Heart left ventricle (tissue), 16 donors: ENCODE measurements around the gene CNTNAP5. TPM values are rescaled to one million over a fixed set of nuclear protein-coding genes. Genes with fewer than 3 reads are reported as not detected.

ENCODE experiments used
- ATAC-seq, 4 donors: fragments of 200-7000 bp; cut with Tn5 transposase; one replicate each; pipeline ENCODE4 v1.9.1; 2020 to 2022; ENCODE audit warnings: moderate library complexity in 4 of 4, mild to moderate bottlenecking in 3 of 4, moderate number of reproducible peaks in 1 of 4
- DNase-seq, 5 donors: peaks; one replicate each; pipeline ENCODE4 v3.0.0-alpha.2; 2020
- H3K27ac ChIP-seq, 12 donors: fragments of 200-600 bp; sonication (generic) in 4 of 12; one replicate each; pipeline versions ENCODE4 v1.5.0 to v1.8.0; 2016 to 2022; ENCODE audit warnings: mild to moderate bottlenecking in 2 of 12
- H3K27me3 ChIP-seq, 9 donors: fragments of 200-600 bp; sonication (generic) in 2 of 9; one replicate each; pipeline versions ENCODE4 v1.5.1 to v1.8.0; 2016 to 2022; ENCODE audit warnings: mild to moderate bottlenecking in 3 of 9
- H3K36me3 ChIP-seq, 9 donors: fragments of 200-600 bp; sonication (generic) in 2 of 9; one replicate each; pipeline versions ENCODE4 v1.5.0 to v1.8.0; 2018 to 2022; ENCODE audit warnings: mild to moderate bottlenecking in 2 of 9
- H3K4me1 ChIP-seq, 12 donors: fragments of 200-600 bp; sonication (generic) in 4 of 12; one replicate each; pipeline versions ENCODE4 v1.5.0 to v1.8.0; 2016 to 2022; ENCODE audit warnings: mild to moderate bottlenecking in 3 of 12
- H3K4me3 ChIP-seq, 12 donors: fragments of 200-600 bp; sonication (generic) in 4 of 12; one replicate each; pipeline versions ENCODE4 v1.5.0 to v1.8.0; 2017 to 2022; ENCODE audit warnings: mild to moderate bottlenecking in 9 of 12, moderate library complexity in 4 of 12
- H3K9me3 ChIP-seq, 12 donors: fragments of 200-600 bp; sonication (generic) in 4 of 12; one replicate each; pipeline versions ENCODE4 v1.5.0 to v1.8.0; 2016 to 2022; ENCODE audit warnings: mild to moderate bottlenecking in 1 of 12
- CTCF ChIP-seq, 12 donors: fragments of 200-600 bp; sonication (generic) in 4 of 12; IDR thresholded peaks; one replicate each; pipeline versions ENCODE4 v1.5.0 to v1.8.0; 2018 to 2022; ENCODE audit warnings: antibody characterized with exemption in 12 of 12, mild to moderate bottlenecking in 5 of 12
- POLR2A ChIP-seq, 2 donors: fragments of 450-650 bp; IDR thresholded peaks; one replicate each; pipeline ENCODE4 v1.6.1; 2017; ENCODE audit warnings: antibody characterized with exemption in 2 of 2, mild to moderate bottlenecking in 2 of 2, moderate library complexity in 2 of 2
- WGBS, 4 donors: extraction: QIAGEN DNeasy Blood & Tissue Kit in 2 of 4; methylation state at CpG; one replicate each; pipeline versions ENCODE4 v1.1.5 to v1.1.7; 2013 to 2018; 5-methylcytosine and 5-hydroxymethylcytosine counted together
- intact Hi-C, 10 donors: fragments of 100-400 bp; cut with DNase I; formaldehyde crosslinking; loops; one replicate each; pipeline versions ENCODE4 v1.11.1 to v1.14.2; 2022
- polyA plus RNA-seq, 2 donors: library from polyadenylated mRNA; stranded (reverse); fragments of 200-250 nt; gene quantifications; one replicate each; pipeline ENCODE4 v1.2.3, GENCODE V29; 2013
- total RNA-seq, 9 donors: library from RNA; depleted of rRNA in 2 of 9; stranded (reverse); fragments of >200 nt in 2 of 9; fragmentation: NEBNext Ultra II Directional in 3 of 9; extraction: Animal tissue kit (Norgen Biotek cat#: 25700) in 3 of 9; gene quantifications; one replicate each; pipeline versions ENCODE4 v1.1.0 to v1.2.4, GENCODE V29; 2016 to 2023
- donor health status: ischemic (EF 13 %, LVEDD 7.1; RV severe dilation, severe dysfunction).
- donor health status: healthy with polysubstance abuse.
- donor health status: DM: no; HTN: yes; CAD: no.
- donor health status: DM: no; HTN: no; CAD: no.
- donor health status: ischemic (EF 25% LVEDD 6.9; RV normal size, moderate dysfunction).
- donor health status: ischemic (EF 25% LVEDD 5.7; RV mildly dilated, moderate dysfunction).
- donor health status: healthy.
- donor health status: DM: yes; HTN: yes; CAD: no.
- donor health status: ischemic (EF 35%, LVEDD 5.7; RV mildly dilated, moderate dysfunction).
- donor health status: nonischemic (EF 11% LVEDD 7.7; RV severe dilation, severe dysfunction).
- donor health status: DM: yes; HTN: yes; CAD: no.
- donor health status: PGD.
- donor health status: ischemic (EF 29% LVEDD 5.4; RV normal size, mild dysfunction).
- donor health status: nonischemic (EF 23%, LVEDD 6.1; RV moderate dilation, normal function).

The CNTNAP5 gene
- total and polyA plus RNA-seq, 11 donors: not detected

- Histone ChIP-seq H3K36me3 (no peaks in the 10 kb centered on the region), H3K27ac (no peak overlapping the region), H3K27me3 (no peaks in the 10 kb centered on the region), H3K4me1 (no peaks in the 10 kb centered on the region), H3K9me3 (no peaks in the 10 kb centered on the region), H3K4me3 (no peak overlapping the region)
- intact Hi-C loops: no loop called here
- DNase-seq (no peak), ATAC-seq (no peak)
- TF ChIP-seq CTCF (IDR thresholded peaks at IDR 0.05): no peak
- no peak for TF ChIP-seq POLR2A (IDR thresholded peaks at IDR 0.05)
- WGBS, 4 donors: 56 to 67% (median 62%) methylated on average over 1 of the region's 1 CpG
These were observed 412.7 kb downstream of the CNTNAP5 start for GRCh38 chr2:124437811-124438210.

GRCh38 chr2:124450481-124450880, 425.4 kb downstream of the CNTNAP5 start:
- no peak overlapping the region for H3K27ac ChIP-seq
- no peaks in the 10 kb centered on the region for H3K27me3 ChIP-seq
- no peak overlapping the region for H3K4me3 ChIP-seq
- DNase-seq: no peak
- H3K4me1 ChIP-seq: no peaks in the 10 kb centered on the region
- 44 to 66% (median 50%) methylated on average over 2 of the region's 2 CpGs for WGBS, 4 donors
- ATAC-seq: no peak
- intact Hi-C loops: no loop called here
- TF ChIP-seq CTCF (IDR thresholded peaks at IDR 0.05) (no peak), POLR2A (IDR thresholded peaks at IDR 0.05) (no peak)
- no peaks in the 10 kb centered on the region for H3K36me3 ChIP-seq
- H3K9me3 ChIP-seq: peaks cover 0 to 9% (median 0%) of the 10 kb centered on the region in 12 donors

GRCh38 chr2:124476291-124476690, 451.2 kb downstream of the CNTNAP5 start:
- intact Hi-C loops: no loop called here
- no peak overlapping the region for H3K27ac ChIP-seq

GRCh38 chr2:124478761-124479160, 453.7 kb downstream of the CNTNAP5 start:
- WGBS, 4 donors: 81 to 88% (median 83%) methylated on average over 6 of the region's 6 CpGs
- intact Hi-C loops: no loop called here
- no peaks in the 10 kb centered on the region for H3K36me3 ChIP-seq
- TF ChIP-seq CTCF (IDR thresholded peaks at IDR 0.05): no peak
- no peak for TF ChIP-seq POLR2A (IDR thresholded peaks at IDR 0.05)
- H3K27ac ChIP-seq: no peak overlapping the region
- no peaks in the 10 kb centered on the region for H3K9me3 ChIP-seq
- no peaks in the 10 kb centered on the region for H3K27me3 ChIP-seq
- ATAC-seq: no peak
- H3K4me3 ChIP-seq: no peak overlapping the region
- no peaks in the 10 kb centered on the region for H3K4me1 ChIP-seq
- no peak for DNase-seq

More at GRCh38 chr2:124476291-124476690, 451.2 kb downstream of the CNTNAP5 start:
- Histone ChIP-seq H3K9me3 (peaks cover 0 to 2% (median 0%) of the 10 kb centered on the region in 12 donors), H3K4me1 (no peaks in the 10 kb centered on the region), H3K27me3 (no peaks in the 10 kb centered on the region), H3K4me3 (no peak overlapping the region), H3K36me3 (no peaks in the 10 kb centered on the region)
- DNase-seq (no peak), ATAC-seq (no peak)
- 40 to 60% (median 45%) methylated on average over 2 of the region's 2 CpGs for WGBS, 4 donors
- TF ChIP-seq CTCF (IDR thresholded peaks at IDR 0.05): no peak
- no peak for TF ChIP-seq POLR2A (IDR thresholded peaks at IDR 0.05)
